Renal cortical epithelial cell (primary cell): ENCODE results near the gene RNASEH2A. TPM values are rescaled to one million over a fixed set of nuclear protein-coding genes. Genes with fewer than 3 reads are reported as not detected.

Experiments
- DNase-seq: peaks from one replicate; pipeline ENCODE4 v3.0.0-alpha.2; 2011; ENCODE audit warnings: low read depth
- total RNA-seq: library from RNA; depleted of rRNA; stranded (reverse); fragments of >200 nt; gene quantifications from 2 replicates; pipeline ENCODE4 v1.2.3, GENCODE V29; 2014

The RNASEH2A gene
- 7.7 and 19.6 TPM in 2 replicates for total RNA-seq

- DNase-seq = peak; percentile 73
Observed at GRCh38 chr19:12806242-12807081, at the start of gene RNASEH2A. TSS of gene RNASEH2A (plus strand) at chr19:12806584. CDS start at chr19:12806674, 90 bp downstream.

- no peak for DNase-seq
Observed at GRCh38 chr19:12757544-12758274, 48.7 kb upstream of the RNASEH2A start.

DNA sequence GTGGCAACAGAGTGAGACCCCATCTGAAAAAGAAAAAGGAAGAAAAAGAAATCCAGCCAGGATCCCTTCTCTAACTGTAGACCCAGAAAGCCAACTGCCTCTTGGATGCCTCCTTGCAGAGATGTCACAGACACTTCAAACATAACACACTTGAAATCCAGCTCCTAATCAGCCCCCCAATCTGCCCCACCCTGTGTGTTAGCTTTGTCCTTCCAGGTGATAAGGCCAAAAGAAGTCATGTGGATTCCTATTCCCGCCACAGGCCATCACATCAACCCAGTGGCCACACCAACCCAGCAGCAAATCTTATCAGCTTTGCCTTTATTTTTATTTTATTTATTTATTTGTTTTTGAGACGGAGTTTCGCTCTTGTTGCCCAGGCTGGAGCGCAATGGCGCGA is 46.7 kb upstream of the RNASEH2A start:
- DNase-seq = no peak

DNA sequence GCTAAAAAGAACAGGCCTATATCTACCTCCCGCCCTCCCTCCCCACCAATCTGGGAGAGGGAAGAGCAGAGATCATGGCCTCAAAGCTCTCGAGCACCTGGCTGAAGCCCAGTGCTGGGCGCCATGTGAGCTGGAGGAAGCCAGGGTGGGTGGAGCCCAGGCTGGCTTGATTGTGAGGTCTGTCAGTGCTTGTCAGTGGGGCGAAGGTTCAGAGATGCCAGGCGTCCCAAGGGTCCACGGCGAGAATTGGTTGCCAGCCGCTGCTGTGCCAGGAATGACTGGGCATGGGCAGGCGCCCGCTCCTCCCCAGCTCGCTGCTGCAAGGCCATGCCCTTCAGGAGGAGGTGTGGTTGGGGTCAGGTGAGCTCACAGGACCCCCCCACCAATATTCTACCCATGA is 43.3 kb upstream of the RNASEH2A start:
- DNase-seq = no peak

DNA sequence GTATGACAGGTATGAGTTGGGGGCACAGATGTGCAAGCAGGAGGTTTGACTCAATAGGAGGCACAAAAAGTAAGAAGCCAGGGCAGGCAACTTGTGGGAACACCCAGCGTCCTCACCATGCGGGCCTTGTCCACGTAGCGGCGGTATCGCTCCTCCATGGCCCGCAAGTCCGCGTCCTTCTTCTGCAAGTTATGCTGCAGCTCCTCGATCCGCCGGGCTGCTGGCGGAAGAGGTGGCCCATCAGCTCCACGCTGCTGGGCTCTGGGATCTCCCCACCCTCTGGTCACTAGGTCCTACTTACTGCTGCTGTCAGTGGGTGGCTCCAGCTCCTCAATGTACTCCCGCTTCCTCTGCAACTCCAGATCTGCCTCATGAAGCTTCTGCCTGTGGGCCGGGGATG is 41.7 kb upstream of the RNASEH2A start:
- DNase-seq = no peak

- no peak for DNase-seq
Observed at GRCh38 chr19:12766051-12766521, 40.3 kb upstream of the RNASEH2A start.

GRCh38 chr19:12767150-12767549 is 39.2 kb upstream of the RNASEH2A start:
- DNase-seq = no peak

DNA sequence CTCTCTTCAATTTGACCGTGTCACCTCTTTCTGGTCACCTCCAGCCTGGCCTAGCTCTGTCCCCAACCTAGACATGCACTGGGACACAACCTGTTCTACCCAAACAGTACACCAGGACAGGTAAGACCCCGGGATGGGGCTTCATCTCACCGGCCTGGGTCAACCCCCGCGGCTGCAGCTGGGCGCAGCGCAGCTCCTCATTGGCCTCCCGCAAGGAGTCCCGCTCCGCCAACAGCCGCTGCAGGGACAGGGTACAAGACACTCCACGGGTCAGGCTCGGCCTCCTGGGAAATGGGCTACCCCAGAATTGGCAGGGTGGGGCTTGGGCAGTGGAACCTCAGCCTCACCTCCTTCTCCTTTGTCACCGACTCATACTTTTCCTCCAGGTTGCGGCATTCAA is 38.7 kb upstream of the RNASEH2A start:
- DNase-seq = no peak

DNA sequence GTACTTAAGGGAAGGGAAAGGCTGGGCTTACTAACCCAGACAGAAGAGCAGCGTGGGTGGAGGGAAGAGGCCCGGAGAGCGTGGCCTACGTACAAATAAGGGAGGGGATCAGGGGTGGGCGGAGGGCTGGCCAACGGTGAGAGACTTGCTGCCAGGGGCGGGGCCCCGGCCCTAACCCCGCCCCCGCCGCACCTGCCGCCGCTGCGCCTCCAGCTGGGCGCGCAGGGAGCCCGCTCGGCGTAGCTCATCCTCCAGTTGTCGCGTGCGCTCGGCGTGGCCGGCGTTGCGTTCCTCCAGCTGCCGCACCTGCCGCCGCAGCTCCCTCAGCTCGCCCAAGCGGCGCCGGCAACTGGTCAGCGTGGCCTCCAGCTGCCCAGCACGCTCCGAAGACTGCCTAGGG is 36.7 kb upstream of the RNASEH2A start:
- DNase-seq = no peak

GRCh38 chr19:12770922-12771321 is 35.5 kb upstream of the RNASEH2A start:
- no peak for DNase-seq

DNA sequence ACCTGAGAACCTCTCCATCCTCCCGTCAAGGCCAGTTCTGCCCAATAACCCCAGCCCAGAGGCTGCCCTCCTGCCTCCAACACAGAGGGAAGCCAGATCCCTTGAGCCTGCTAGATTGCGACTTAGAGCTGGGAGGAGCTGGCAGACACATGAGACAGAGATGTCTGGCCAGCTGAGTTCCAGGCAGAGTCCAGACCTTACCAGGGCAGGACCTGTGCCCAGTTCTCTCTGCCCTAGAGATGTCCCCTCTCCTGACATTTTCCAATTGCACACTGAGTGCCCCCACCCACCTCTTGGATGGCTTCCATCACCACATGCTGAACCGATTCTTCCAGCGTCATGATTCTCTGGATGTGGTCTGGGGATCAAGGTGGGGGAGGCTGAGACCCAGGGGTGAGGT is 34.1 kb upstream of the RNASEH2A start:
- no peak for DNase-seq

DNA sequence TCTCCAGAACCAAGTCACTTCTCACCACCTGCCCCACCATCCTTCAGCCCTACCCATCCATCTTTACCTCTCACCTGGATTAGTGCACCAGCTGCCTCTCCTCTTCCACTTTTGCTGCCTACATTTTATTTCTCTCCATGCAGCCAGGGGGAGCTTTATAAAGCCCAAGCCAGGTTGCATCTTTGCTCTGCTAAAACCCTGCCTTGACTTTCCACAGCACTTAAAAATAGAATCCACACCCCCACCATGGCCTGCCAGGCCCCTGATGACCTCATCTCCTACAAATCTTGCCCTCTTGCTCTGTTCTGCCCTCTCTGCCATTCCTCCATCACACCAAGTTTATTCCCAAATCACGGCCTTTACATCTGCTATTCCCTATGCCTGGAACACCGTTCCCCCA is 32.8 kb upstream of the RNASEH2A start:
- DNase-seq = no peak

DNA sequence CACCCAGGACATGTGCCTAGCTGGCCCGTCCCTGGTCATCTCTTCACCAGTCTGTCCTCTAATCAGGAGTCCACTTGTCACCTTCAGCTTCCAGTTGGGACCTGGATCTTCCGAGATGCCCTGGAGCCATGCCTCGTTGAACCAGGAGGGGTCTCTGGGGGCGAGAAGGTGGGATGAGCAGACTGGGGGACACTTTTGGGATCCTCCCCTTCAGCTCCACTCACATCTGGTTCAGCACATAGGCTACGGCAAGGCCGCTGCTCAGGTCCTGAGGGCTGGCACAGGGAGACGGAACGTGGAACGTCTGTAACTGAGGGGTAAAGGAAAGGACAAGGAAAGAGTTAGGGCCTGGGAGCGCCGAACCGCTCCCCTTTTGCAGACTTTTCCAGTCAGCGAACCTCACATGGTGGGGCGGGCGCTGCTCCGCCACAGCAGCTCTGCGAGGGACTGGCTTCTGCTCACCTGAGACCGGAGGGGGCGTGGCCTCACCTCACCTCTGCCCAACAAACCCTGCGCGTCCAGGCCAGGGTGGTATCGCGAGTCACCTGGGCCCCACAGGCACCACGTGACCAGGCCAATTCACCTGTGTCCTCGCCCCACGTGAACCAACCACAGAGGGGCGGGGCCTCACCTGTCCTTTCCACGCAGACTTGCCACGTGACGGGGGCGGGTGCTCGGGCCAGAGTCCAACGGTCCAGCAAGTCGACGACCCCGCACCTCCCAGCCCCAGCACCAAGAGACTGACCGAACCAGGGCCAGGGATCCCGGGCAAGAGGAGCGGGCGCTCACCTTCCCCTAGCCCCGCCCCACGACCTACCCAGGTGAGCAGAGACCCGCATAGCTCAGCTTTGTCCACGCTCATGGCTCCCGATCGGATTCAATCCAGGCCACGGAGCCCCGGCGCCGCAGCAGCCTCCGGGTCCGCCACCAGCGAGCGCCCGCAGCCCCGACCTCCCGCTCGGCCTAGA is 31.5 kb upstream of the RNASEH2A start, which contains the start of gene HOOK2:
Gene HOOK2 (minus strand): TSS at position 965 of the 968 bp plus-strand sequence. CDS start 103 bp downstream, at position 862.
- no peak for DNase-seq

- no peak for DNase-seq
Observed at GRCh38 chr19:12777217-12778016, 29.0 kb upstream of the RNASEH2A start.

GRCh38 chr19:12778017-12778904 is 28.1 kb upstream of the RNASEH2A start:
- DNase-seq = peak; percentile 58

DNA sequence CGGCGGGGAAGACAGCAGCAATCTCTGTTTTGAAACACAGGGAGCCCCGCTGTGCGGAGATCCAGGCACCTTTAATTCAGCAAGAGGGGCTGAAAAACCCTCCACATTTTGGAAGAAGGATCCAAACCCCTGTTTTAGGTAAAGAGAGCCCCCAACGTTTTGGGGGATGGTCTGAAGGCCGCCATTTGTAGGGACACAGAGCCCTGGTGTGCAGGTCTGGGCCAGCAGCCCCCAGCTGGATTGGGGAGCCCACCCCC is 27.6 kb upstream of the RNASEH2A start:
- no peak for DNase-seq

DNA sequence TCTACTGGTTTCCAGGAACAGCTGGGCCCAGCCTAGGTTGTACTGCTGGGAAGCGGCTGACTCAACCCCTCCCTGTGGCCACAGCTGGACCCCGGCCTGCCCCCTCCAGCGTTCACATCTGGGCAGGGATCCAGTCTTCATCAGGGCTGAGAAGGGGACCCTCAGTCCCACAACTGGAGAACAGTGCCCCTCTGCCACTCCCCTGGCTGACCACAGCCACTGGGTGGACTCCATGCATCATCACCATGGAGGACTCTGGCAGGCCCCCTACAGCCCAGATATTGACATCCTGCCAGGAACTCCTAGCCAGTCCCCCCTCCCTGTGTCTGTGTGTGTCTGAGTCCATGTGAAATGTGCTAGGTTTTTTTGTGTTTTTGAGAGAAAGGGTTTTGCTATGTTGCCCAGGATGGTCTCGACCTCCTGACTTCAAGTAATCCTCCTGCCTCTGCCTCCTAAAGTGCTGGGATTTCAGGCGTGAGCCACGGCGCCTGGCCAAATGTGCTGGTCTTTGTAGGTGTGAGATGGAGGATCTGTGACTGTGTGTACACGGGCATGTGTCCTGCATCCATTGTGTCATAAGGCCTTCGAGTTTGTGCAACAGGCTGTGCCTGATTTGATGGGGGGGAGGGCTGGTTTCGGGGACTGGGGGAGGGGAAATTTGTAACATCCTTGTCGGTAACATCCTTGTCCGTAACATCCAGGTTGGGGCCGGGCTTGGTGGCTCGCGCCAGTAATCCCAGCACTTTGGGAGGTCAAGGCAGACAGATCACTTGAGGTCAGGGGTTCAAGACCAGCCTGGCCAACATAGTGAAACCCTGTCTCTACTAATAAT is 27.0 kb upstream of the RNASEH2A start:
- peak; percentile 64 for DNase-seq

GRCh38 chr19:12782174-12782423 is 24.3 kb upstream of the RNASEH2A start:
- no peak for DNase-seq
